Sigmoid colon (tissue), 4 donors: ENCODE data around the gene MISP3.

Experiments used
- EP300 ChIP-seq, 4 donors: sonication (generic); formaldehyde crosslinking; IDR thresholded peaks; one replicate each; pipeline ENCODE4 v1.6.1; 2017; ENCODE audit warnings: antibody characterized with exemption in 4 of 4
- POLR2A ChIP-seq, 2 donors: fragments of 450-650 bp; IDR thresholded peaks; one replicate each; pipeline ENCODE4 v1.6.1; 2016; ENCODE audit warnings: antibody characterized with exemption in 2 of 2, mild to moderate bottlenecking in 2 of 2, moderate library complexity in 2 of 2
- TF ChIP-seq, protein P1 (sequence below), 4 experiments: fragments of 450-650 bp in 3 of 4; fragments of 200-600 bp in 1 of 4; IDR thresholded peaks; one replicate each; pipeline ENCODE4 v1.5.1; 2016 to 2019; ENCODE audit warnings: antibody characterized with exemption in 4 of 4, mild to moderate bottlenecking in 3 of 4, moderate library complexity in 2 of 4

DNA sequence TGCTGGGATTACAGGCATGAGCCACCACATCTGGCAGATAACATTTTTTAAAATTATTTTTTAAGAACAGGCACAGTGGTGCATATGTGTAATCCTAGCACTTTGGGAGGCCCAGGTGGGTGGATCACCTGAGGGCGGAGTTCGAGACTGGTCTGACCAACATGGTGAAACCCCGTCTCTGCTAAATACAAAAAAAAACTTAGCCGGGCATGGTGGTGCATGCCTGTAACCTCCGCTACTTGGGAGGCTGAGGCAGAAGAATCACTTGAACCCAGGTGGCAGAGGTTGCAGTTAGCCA is 10.1 kb upstream of the MISP3 start:
- TF ChIP-seq, protein P1, sequence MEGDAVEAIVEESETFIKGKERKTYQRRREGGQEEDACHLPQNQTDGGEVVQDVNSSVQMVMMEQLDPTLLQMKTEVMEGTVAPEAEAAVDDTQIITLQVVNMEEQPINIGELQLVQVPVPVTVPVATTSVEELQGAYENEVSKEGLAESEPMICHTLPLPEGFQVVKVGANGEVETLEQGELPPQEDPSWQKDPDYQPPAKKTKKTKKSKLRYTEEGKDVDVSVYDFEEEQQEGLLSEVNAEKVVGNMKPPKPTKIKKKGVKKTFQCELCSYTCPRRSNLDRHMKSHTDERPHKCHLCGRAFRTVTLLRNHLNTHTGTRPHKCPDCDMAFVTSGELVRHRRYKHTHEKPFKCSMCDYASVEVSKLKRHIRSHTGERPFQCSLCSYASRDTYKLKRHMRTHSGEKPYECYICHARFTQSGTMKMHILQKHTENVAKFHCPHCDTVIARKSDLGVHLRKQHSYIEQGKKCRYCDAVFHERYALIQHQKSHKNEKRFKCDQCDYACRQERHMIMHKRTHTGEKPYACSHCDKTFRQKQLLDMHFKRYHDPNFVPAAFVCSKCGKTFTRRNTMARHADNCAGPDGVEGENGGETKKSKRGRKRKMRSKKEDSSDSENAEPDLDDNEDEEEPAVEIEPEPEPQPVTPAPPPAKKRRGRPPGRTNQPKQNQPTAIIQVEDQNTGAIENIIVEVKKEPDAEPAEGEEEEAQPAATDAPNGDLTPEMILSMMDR (IDR thresholded peaks at IDR 0.05): no peak
- TF ChIP-seq POLR2A (IDR thresholded peaks at IDR 0.05): no peak
- no peak for TF ChIP-seq EP300 (IDR thresholded peaks at IDR 0.05)
